HG03558 (cell line): ENCODE data around the gene RNF227.

Experiments used
- ATAC-seq: cut with Tn5 transposase; IDR thresholded peaks from one replicate; pipeline ENCODE4 v1.9.1; 2021; ENCODE audit warnings: moderate number of reproducible peaks; ENCODE audit not compliant: unreplicated experiment; ENCODE audit errors: extremely low read depth

The RNF227 gene

GRCh38 chr17:7930841-7931631, 14.9 kb upstream of the RNF227 start:
- no peak for ATAC-seq

DNA sequence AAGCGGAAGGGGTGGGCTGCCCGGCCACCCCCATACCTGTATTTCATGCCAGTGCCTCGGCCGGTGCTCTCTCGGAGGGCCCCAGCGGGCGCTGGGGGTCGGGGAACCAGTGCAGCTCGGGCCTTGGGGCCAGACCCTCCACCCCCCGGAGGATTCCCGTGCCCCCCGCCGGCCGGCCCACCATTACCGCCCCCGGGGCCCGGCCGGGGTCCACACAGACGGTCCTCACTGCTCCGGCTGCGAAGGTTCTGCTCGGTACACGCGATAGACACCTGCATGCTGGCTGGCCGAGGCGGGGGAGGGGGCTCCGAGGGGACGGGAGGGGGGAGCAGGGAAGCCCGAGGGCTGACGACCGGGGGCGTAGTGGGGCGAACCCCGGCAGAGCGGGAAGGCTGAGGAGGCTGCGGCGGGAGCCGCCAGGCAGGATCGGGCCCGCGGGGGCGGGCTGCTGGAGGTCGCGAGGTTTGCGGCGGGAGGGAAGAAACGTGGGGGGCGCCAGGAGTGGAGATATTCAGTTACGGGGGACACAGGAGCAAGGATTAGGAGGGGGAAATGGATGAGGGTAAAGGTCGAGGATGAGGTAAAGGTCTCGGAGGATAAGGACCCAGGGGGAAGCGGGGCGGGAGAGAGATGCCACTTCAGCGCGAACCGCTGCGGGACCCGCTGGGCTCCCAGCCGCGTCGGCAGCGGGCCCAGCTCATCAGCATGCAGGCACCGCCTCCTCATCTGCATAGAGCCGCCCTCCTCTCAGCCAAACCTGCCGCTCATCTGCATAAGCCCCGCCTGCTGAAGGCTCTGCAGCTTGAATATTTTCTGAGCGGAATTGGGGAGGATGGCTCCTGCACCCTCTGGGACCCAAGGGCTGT, 13.3 kb upstream of the RNF227 start, which contains the start of gene KCNAB3:
Gene KCNAB3 (minus strand): TSS at position 699 of the 866 bp plus-strand sequence. CDS start 421 bp downstream, at position 278.
- ATAC-seq: no peak

GRCh38 chr17:7927596-7927995, 11.5 kb upstream of the RNF227 start:
- ATAC-seq: no peak

DNA sequence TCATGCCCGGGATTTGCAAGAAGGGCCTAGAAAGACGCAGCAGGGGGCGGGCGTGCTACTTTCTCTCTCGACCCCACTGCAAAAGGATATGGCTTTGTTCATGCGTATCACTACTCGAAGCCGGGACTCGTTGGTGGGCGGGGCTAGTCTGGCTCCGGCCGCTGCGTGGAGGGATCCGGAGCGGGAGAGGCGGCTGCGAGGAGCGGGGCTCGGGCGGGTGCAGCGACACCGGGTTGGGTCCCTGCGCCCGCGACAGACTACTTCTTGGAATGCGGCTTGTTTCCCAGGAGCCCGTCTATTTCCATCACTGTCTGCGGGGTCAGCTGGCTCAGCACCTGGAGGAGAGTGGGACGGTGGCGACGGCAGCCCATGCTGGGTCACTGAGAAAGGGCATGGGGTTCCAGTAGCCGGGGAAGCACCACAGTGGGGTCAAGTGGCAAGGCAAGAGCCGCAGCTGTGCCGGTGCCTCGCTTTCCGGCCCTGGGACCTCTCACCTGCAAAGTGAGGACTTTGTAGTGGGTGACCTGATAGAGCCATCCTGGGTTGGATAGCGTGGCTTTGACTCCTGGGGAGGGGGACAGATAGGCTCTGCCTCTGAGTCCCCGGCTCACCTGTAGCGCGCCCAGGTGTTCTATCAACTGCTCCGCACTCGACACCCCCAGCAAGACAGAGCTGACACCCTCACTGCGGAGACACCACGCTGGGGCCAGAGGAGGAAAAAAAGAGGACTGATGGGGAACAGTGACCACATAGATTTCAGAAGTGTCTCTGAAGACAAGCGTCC, 6.9 kb upstream of the RNF227 start:
- ATAC-seq: no peak

DNA sequence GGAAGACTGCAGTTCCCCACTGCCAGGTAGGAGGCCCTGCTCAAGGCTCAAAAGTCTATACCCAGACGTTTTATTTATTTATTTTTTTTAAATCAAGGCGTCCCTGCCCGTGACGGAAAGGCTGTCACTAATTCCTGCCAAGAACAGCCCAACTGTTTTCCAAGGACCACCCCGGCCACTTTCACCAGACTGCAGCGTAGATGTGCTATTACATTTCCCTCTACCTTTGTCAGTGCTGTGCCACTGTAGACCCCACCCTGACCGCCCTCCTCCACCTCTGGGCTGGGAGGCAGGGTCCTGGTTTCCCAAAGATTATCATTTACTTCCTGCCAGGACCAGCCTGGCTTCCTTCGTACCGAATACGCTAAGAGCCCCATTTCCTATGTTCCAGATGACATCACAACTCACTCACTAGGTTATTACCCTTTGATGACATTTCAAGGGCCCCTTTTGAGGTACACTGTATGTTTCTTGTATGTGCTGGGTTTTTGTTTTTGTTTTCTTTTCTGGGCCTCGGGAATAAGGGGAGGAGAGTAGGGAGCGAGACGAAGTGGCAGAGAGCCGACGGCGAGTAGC, 6.3 kb upstream of the RNF227 start:
- no peak for ATAC-seq

GRCh38 chr17:7916808-7917207, 719 bp upstream of the RNF227 start:
- no peak for ATAC-seq

DNA sequence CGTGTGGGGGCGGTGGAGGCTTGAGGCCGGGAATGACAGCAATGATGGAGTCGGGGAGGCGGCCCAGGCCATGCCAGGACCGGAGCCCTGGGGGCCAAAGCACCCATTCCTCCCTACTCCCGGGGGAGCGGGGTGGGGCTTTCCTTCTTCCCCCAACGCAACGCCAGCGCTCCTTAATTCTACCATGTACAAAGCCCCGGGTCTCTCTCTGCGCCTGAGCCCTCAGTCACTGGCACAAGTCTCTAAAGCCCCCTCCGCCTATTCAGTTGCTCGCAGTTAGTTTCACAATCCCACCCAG, 245 bp upstream of the RNF227 start:
- ATAC-seq: no peak

DNA sequence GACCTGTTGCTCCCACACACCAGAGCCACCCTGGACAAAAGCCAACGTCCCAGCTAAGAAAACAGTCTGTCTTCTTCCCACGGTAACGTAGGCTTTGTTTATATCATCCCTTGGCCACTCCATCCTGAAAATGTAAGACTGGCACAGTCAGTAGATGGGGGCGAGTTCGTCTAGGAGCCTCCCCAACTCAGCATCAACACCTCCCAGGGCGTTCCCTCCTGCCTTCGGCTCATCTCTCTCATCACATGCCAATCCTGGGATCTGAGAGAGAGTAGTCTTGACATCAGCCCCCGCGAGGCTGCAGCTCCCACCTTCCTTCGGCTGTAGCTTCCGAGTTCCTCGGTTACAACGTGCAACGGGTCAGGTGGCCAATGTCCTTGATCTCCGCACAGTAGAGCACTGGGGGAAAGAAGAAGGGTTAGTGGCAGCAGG, 894 bp downstream of the RNF227 start:
- no peak for ATAC-seq

DNA sequence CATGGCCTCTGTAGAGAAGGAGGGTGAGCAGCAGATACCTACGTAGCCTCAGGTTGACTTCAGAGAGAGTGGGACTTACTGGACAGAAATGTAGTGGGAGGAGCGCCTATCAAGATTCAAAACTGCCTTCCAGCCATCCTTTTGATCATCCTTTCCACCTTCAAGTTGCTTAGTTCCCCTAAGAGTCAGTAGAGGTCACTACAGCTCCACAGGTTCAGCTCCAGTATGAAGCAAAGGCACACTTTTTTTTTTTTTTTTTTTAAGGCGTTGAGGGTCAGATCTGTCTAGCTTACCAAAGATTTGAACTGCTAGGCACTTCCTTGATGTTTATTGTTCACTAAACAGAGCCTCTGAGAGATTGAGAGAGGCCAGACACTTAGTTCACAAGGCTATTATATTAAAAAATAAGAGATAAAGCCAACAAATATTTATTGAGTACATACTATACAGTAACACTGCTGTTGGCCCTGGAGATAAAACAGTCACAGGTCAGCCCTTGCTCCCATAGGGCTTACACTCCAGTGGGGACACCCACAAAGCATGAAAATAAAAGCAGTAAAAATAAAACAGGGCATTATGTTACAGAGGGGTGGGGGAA, 3.1 kb downstream of the RNF227 start:
- no peak for ATAC-seq

DNA sequence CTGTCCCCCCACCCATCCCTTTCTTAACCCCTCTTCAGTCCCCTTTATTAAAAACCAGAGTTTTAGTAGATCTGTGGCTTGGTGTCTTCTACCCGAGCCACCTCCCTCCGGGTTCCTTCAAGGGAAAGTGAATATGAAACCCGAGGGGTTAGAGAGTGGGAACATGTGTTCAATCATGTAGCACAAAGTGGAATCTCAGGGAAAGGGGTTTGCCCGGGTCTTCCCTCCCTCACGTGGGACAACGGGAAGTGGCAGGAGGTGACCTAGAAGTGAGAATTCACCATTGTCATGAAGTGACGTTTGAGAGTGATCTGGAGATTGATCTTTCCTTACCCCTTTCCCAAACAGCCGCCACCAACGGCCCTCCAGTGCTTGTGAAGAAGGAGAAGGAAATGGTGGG, 5.0 kb downstream of the RNF227 start:
- no peak for ATAC-seq

DNA sequence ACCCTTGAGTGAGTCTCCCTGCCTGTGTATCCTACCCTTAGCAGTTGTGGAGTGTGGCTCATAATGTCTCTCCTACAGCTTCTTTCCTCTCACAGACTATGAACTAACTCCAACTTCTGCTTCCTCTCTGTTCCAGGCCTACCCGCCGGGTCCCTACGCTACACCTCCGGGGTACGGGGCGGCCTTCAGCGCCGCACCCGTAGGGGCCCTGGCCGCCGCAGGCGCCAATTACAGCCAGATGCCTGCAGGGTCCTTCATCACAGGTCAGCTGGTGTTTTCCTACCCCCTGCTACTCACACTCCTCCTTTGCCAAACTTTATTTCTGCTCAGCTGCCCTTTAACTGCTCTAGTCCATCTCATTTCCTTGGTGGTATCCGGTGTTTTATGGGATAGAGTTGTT, 5.4 kb downstream of the RNF227 start:
- ATAC-seq: no peak

- ATAC-seq: no peak
These were observed 5.8 kb downstream of the RNF227 start for GRCh38 chr17:7910281-7910680.

DNA sequence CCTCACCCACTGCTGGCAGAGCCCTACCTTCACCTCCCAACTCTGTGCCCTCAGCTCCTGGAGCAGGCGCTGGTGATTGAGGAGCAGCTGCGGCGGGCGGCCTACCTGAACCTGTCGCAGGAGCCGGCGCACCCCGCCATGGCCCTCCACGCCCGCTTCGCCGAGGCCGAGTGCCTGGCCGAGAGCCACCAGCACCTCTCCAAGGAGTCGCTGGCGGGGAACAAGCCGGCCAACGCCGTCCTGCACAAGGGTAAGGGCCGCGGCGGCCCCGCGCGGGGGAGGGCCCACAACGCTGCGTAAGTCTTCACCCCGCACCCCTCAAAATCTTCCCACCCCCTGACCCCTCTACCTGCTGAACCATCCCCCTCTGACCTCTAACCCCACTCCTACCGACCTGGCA, 7.0 kb downstream of the RNF227 start:
- no peak for ATAC-seq

GRCh38 chr17:7903154-7904103, 12.7 kb downstream of the RNF227 start:
- ATAC-seq: no peak

- no peak for ATAC-seq
These were observed 18.3 kb downstream of the RNF227 start for GRCh38 chr17:7897773-7898172.

- no peak for ATAC-seq
These were observed 19.0 kb downstream of the RNF227 start for GRCh38 chr17:7897090-7897489.

GRCh38 chr17:7894866-7895265, 21.2 kb downstream of the RNF227 start:
- no peak for ATAC-seq

- ATAC-seq: no peak
These were observed 21.9 kb downstream of the RNF227 start for GRCh38 chr17:7894226-7894625.
